GM23338 (cell line): ENCODE results near the gene VN1R5.

Source experiments
- CREB1 ChIP-seq: fragments of 250-450 bp; sonication (Bioruptor Pico); IDR thresholded peaks from 2 replicates; pipeline ENCODE4 v1.5.0; 2020; ENCODE audit warnings: low read depth, mild to moderate bottlenecking, moderate library complexity
- CTCF ChIP-seq, 2 experiments: fragments of 200-600 bp in 1 of 2; sonication (generic) in 1 of 2; conservative IDR thresholded peaks; 2 replicates each; pipeline versions ENCODE4 v1.5.1 to v1.6.1; 2016 to 2017; ENCODE audit warnings: antibody characterized with exemption in 2 of 2, low read depth in 2 of 2, mild to moderate bottlenecking in 2 of 2, moderate library complexity in 1 of 2
- ETS1 ChIP-seq: IDR thresholded peaks from 2 replicates; pipeline ENCODE4 v1.6.1; 2016; ENCODE audit warnings: antibody characterized with exemption
- EZH2 ChIP-seq: fragments of 200-600 bp; sonication (generic); IDR thresholded peaks from one replicate; pipeline ENCODE4 v1.8.0; 2017; ENCODE audit warnings: antibody characterized with exemption, mild to moderate bottlenecking, low read depth; ENCODE audit not compliant: unreplicated experiment
- EZH2phosphoT487 ChIP-seq: fragments of 200-600 bp; sonication (generic); IDR thresholded peaks from one replicate; pipeline ENCODE4 v1.8.1; 2018; ENCODE audit warnings: antibody characterized with exemption; ENCODE audit not compliant: unreplicated experiment
- JUNB ChIP-seq: IDR thresholded peaks from one replicate; pipeline ENCODE4 v1.6.1; 2016; ENCODE audit warnings: antibody characterized with exemption; ENCODE audit not compliant: unreplicated experiment
- NANOG ChIP-seq: IDR thresholded peaks from 2 replicates; pipeline ENCODE4 v1.6.1; 2016; ENCODE audit warnings: antibody characterized with exemption, borderline replicate concordance
- POLR2AphosphoS5 ChIP-seq: IDR thresholded peaks from 2 replicates; pipeline ENCODE4 v1.6.1; 2016; ENCODE audit warnings: antibody characterized with exemption, low read depth
- REST ChIP-seq: IDR thresholded peaks from one replicate; pipeline ENCODE4 v1.6.1; 2018; ENCODE audit warnings: antibody characterized with exemption; ENCODE audit not compliant: unreplicated experiment
- STAT1 ChIP-seq: IDR thresholded peaks from one replicate; pipeline ENCODE4 v1.6.1; 2016; ENCODE audit warnings: antibody characterized with exemption; ENCODE audit not compliant: unreplicated experiment
- ZNF114 ChIP-seq: fragments of 250-450 bp; sonication (Bioruptor Pico); IDR thresholded peaks from 2 replicates; pipeline ENCODE4 v1.5.0; 2020; ENCODE audit warnings: mild to moderate bottlenecking, moderate library complexity
- ZNF331 ChIP-seq: fragments of 250-450 bp; sonication (Bioruptor Pico); IDR thresholded peaks from 2 replicates; pipeline ENCODE4 v1.5.0; 2020; ENCODE audit warnings: low read depth, mild to moderate bottlenecking, moderate library complexity
- TF ChIP-seq, protein P1 (sequence below): fragments of 250-450 bp; sonication (Bioruptor Pico); IDR thresholded peaks from 2 replicates; pipeline ENCODE4 v1.5.0; 2020; ENCODE audit warnings: mild to moderate bottlenecking, moderate library complexity

GRCh38 chr1:247286134-247286670 is 30.3 kb downstream of the VN1R5 start:
- TF ChIP-seq CTCF (conservative IDR thresholded peaks at IDR 0.05; ENCODE audit: low read depth in 2 of 2) = no peak
- no peak for TF ChIP-seq EZH2
- TF ChIP-seq EZH2phosphoT487 = no peak
- TF ChIP-seq POLR2AphosphoS5 = no peak
- no peak for TF ChIP-seq ETS1
- no peak for TF ChIP-seq REST
- no peak for TF ChIP-seq JUNB
- TF ChIP-seq ZNF331 (CRISPR knock-in tag) = no peak
- no peak for TF ChIP-seq ZNF114 (CRISPR knock-in tag)
- TF ChIP-seq STAT1 = no peak
- TF ChIP-seq CREB1 (CRISPR knock-in tag) = no peak
- TF ChIP-seq, protein P1, sequence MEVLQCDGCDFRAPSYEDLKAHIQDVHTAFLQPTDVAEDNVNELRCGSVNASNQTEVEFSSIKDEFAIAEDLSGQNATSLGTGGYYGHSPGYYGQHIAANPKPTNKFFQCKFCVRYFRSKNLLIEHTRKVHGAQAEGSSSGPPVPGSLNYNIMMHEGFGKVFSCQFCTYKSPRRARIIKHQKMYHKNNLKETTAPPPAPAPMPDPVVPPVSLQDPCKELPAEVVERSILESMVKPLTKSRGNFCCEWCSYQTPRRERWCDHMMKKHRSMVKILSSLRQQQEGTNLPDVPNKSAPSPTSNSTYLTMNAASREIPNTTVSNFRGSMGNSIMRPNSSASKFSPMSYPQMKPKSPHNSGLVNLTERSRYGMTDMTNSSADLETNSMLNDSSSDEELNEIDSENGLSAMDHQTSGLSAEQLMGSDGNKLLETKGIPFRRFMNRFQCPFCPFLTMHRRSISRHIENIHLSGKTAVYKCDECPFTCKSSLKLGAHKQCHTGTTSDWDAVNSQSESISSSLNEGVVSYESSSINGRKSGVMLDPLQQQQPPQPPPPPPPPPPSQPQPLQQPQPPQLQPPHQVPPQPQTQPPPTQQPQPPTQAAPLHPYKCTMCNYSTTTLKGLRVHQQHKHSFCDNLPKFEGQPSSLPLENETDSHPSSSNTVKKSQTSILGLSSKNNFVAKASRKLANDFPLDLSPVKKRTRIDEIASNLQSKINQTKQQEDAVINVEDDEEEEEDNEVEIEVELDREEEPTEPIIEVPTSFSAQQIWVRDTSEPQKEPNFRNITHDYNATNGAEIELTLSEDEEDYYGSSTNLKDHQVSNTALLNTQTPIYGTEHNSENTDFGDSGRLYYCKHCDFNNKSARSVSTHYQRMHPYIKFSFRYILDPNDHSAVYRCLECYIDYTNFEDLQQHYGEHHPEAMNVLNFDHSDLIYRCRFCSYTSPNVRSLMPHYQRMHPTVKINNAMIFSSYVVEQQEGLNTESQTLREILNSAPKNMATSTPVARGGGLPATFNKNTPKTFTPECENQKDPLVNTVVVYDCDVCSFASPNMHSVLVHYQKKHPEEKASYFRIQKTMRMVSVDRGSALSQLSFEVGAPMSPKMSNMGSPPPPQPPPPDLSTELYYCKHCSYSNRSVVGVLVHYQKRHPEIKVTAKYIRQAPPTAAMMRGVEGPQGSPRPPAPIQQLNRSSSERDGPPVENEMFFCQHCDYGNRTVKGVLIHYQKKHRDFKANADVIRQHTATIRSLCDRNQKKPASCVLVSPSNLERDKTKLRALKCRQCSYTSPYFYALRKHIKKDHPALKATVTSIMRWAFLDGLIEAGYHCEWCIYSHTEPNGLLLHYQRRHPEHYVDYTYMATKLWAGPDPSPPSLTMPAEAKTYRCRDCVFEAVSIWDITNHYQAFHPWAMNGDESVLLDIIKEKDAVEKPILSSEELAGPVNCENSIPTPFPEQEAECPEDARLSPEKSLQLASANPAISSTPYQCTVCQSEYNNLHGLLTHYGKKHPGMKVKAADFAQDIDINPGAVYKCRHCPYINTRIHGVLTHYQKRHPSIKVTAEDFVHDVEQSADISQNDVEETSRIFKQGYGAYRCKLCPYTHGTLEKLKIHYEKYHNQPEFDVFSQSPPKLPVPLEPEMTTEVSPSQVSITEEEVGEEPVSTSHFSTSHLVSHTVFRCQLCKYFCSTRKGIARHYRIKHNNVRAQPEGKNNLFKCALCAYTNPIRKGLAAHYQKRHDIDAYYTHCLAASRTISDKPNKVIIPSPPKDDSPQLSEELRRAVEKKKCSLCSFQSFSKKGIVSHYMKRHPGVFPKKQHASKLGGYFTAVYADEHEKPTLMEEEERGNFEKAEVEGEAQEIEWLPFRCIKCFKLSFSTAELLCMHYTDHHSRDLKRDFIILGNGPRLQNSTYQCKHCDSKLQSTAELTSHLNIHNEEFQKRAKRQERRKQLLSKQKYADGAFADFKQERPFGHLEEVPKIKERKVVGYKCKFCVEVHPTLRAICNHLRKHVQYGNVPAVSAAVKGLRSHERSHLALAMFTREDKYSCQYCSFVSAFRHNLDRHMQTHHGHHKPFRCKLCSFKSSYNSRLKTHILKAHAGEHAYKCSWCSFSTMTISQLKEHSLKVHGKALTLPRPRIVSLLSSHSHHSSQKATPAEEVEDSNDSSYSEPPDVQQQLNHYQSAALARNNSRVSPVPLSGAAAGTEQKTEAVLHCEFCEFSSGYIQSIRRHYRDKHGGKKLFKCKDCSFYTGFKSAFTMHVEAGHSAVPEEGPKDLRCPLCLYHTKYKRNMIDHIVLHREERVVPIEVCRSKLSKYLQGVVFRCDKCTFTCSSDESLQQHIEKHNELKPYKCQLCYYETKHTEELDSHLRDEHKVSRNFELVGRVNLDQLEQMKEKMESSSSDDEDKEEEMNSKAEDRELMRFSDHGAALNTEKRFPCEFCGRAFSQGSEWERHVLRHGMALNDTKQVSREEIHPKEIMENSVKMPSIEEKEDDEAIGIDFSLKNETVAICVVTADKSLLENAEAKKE = no peak
- TF ChIP-seq NANOG = no peak
